GM12878 (cell line): ENCODE data around the gene L1CAM. TPM values are rescaled to one million over a fixed set of nuclear protein-coding genes. Genes with fewer than 3 reads are reported as not detected.

Experiments used
- ATAC-seq: fragments of 200-7000 bp; cut with Tn5 transposase; 3 replicates; pipeline ENCODE4 v1.9.1; 2020; ENCODE audit warnings: mild to moderate bottlenecking, moderate library complexity
- BruUV-seq: library from RNA; stranded (reverse); fragments of 400-500 nt; replicated peaks from 2 replicates; lab custom pipeline; 2021; lab: Mats Ljungman, UMichigan
- CTCF ChIA-PET: fragments of 300-600 bp; sonication (Branson Sonifier 250); formaldehyde crosslinking; extraction: SDS; loops from one replicate; lab custom pipeline; 2021; ENCODE audit warnings: inconsistent platforms; lab: Yijun Ruan, JAX
- POLR2A ChIA-PET: fragments of 350-600 bp; formaldehyde crosslinking; extraction: SDS; loops from one replicate; lab custom pipeline; 2021; ENCODE audit warnings: inconsistent platforms; lab: Charles Lee
- RAD21 ChIA-PET: fragments of 300-600 bp; sonication (Branson Sonifier 250); formaldehyde crosslinking; loops from one replicate; lab custom pipeline; 2023; ENCODE audit warnings: antibody characterized with exemption; ENCODE audit not compliant: unreplicated experiment; lab: Charles Lee
- SMC1A ChIA-PET: fragments of 300-600 bp; sonication (Branson Sonifier 250); formaldehyde crosslinking; loops from one replicate; lab custom pipeline; 2023; ENCODE audit not compliant: unreplicated experiment, uncharacterized antibody; lab: Charles Lee
- DNase-seq: peaks from one replicate; pipeline ENCODE4 v3.0.0-alpha.2; 2011; ENCODE audit warnings: low read depth, low spot score
- FAIRE-seq: peaks from 3 replicates; lab custom pipeline; 2011; peaks lifted over from hg19 to GRCh38; lab: Jason Lieb, UNC
- H2AFZ ChIP-seq: 2 replicates; pipeline ENCODE4 v1.6.0; 2011; ENCODE audit warnings: low read depth, low read length, control low read depth; ENCODE audit not compliant: control insufficient read depth
- H3K27ac ChIP-seq: 2 replicates; pipeline ENCODE4 v1.5.1; 2011; ENCODE audit warnings: control low read depth; ENCODE audit not compliant: control insufficient read depth, insufficient read depth
- H3K27me3 ChIP-seq, 2 experiments: replicated peaks in 1 of 2; 2 replicates each; pipeline versions ENCODE4 v1.6.0 to v1.6.1; 2011; ENCODE audit warnings: low read length in 1 of 2; ENCODE audit not compliant: control insufficient read depth in 2 of 2, insufficient read depth in 2 of 2
- H3K36me3 ChIP-seq, 2 experiments: 2 replicates each; pipeline ENCODE4 v1.5.1; 2011; ENCODE audit warnings: low read length in 1 of 2; ENCODE audit not compliant: control insufficient read depth in 2 of 2, insufficient read depth in 2 of 2
- H3K4me1 ChIP-seq: 2 replicates; pipeline ENCODE4 v1.6.1; 2011; ENCODE audit warnings: mild to moderate bottlenecking, low read length, moderate library complexity, mixed read lengths; ENCODE audit not compliant: control insufficient read depth, insufficient read depth
- H3K4me2 ChIP-seq: 2 replicates; pipeline ENCODE4 v1.6.0; 2011; ENCODE audit warnings: control low read depth; ENCODE audit not compliant: control insufficient read depth, insufficient read depth
- H3K4me3 ChIP-seq: fragments of 200-600 bp; sonication (generic); 2 replicates; pipeline ENCODE4 v1.5.1; 2016
- H3K79me2 ChIP-seq: 2 replicates; pipeline ENCODE4 v1.6.0; 2011; ENCODE audit warnings: low read length; ENCODE audit not compliant: control insufficient read depth, insufficient read depth
- H3K9ac ChIP-seq: 2 replicates; pipeline ENCODE4 v1.8.0; 2011; ENCODE audit warnings: low read length, control low read depth, mixed read lengths; ENCODE audit not compliant: control insufficient read depth, insufficient read depth
- H3K9me3 ChIP-seq: replicated peaks from 3 replicates; pipeline ENCODE4 v1.5.1; 2011; ENCODE audit warnings: mild to moderate bottlenecking, low read length; ENCODE audit not compliant: control insufficient read depth, insufficient read depth
- H4K20me1 ChIP-seq: 2 replicates; pipeline ENCODE4 v1.6.0; 2011; ENCODE audit not compliant: control insufficient read depth, insufficient read depth
- BCL3 ChIP-seq: IDR thresholded peaks from 2 replicates; pipeline ENCODE4 v1.6.1; 2011; ENCODE audit warnings: borderline replicate concordance, low read depth, mild to moderate bottlenecking, moderate library complexity, low read length; ENCODE audit not compliant: insufficient read depth, poor library complexity, severe bottlenecking
- EZH2 ChIP-seq: IDR thresholded peaks from 2 replicates; pipeline ENCODE4 v1.6.1; 2012; ENCODE audit warnings: low read depth, mild to moderate bottlenecking, control low read depth, inconsistent platforms, low read length, borderline replicate concordance; ENCODE audit not compliant: control insufficient read depth
- HDGF ChIP-seq: fragments of 450-650 bp; IDR thresholded peaks from 2 replicates; pipeline ENCODE4 v1.6.1; 2016; ENCODE audit warnings: antibody characterized with exemption
- NR2F1 ChIP-seq: fragments of 450-650 bp; conservative IDR thresholded peaks from 2 replicates; pipeline ENCODE4 v1.6.1; 2017; ENCODE audit warnings: mild to moderate bottlenecking
- NRF1 ChIP-seq: conservative IDR thresholded peaks from 2 replicates; pipeline ENCODE4 v1.6.1; 2011; ENCODE audit warnings: mild to moderate bottlenecking, low read depth, low read length, improper control_type of control experiment
- ZBTB33 ChIP-seq: fragments of 450-650 bp; IDR thresholded peaks from 2 replicates; pipeline ENCODE4 v1.6.1; 2017; ENCODE audit warnings: mild to moderate bottlenecking
- WGBS: methylation state at CpG from one replicate; pipeline ENCODE4 v1.1.6; 2016; ENCODE audit warnings: low lambda C conversion rate; ENCODE audit not compliant: insufficient replicate concordance, insufficient coverage; ENCODE audit errors: missing lambda C conversion rate; 5-methylcytosine and 5-hydroxymethylcytosine counted together
- in situ Hi-C: fragments of 300-500 bp; cut with MboI; formaldehyde crosslinking; loops from 9 replicates; pipeline ENCODE4 v1.14.3; 2018; ENCODE audit warnings: mixed read lengths
- intact Hi-C: fragments of 100-400 bp; cut with micrococcal nuclease; formaldehyde crosslinking; loops from one replicate; pipeline ENCODE4 v1.14.2; 2022; ENCODE audit not compliant: unreplicated experiment
- polyA plus RNA-seq, 11 experiments: library from polyadenylated mRNA; depleted of rRNA in 4 of 11; unstranded in 6 of 11; stranded (reverse) in 5 of 11; fragments of >200 nt; fragmentation: Nextera tagmentation in 4 of 11; fragmentation: Illumina TruSeq in 1 of 11; extraction: Ambion mirVana in 4 of 11; extraction: Trizol in 1 of 11; gene quantifications; 1 replicate in 1 of 11; 2 replicates in 10 of 11; pipeline versions ENCODE4 v1.2.1 to v1.2.3, GENCODE V29; 2011 to 2016; ENCODE audit warnings: inconsistent platforms in 2 of 11, missing spikeins in 2 of 11, low read depth in 1 of 11
- total RNA-seq, 4 experiments: library from RNA; depleted of rRNA in 3 of 4; stranded (reverse); fragments of >200 nt in 3 of 4; fragmentation: Illumina TruSeq in 1 of 4; extraction: Trizol in 1 of 4; gene quantifications; 2 replicates each; pipeline versions ENCODE4 v1.2.1 to v1.2.3, GENCODE V29; 2013 to 2021

The L1CAM gene
- total and polyA plus RNA-seq, 10 of the 15 experiments (the other 5 are each of a cell fraction or from before 2014, with no cell fraction given) = 0.01 to 0.64 (median 0.09) TPM; not detected in 5

GRCh38 chrX:153882086-153882498 lies 3.9 kb downstream of the L1CAM start:
- no peaks in the 10 kb centered on the region; a peak in 3 of 4 replicates for H3K27me3 ChIP-seq
- no TSS peak for BruUV-seq
- no peaks in the 10 kb centered on the region for H4K20me1 ChIP-seq
- DNase-seq (no peak), ATAC-seq (peak; percentile 33), FAIRE-seq (no peak)
- H3K4me2 ChIP-seq = no peak overlapping the region
- ChIA-PET CTCF (no interaction called here), RAD21 (no interaction called here), SMC1A (no interaction called here), POLR2A (no interaction called here)
- H3K4me3 ChIP-seq = no peak overlapping the region
- in situ Hi-C loops = no loop called here
- 4% methylated on average over 8 of the region's 8 CpGs for WGBS
- H3K9ac ChIP-seq = no peak overlapping the region
- H2AFZ ChIP-seq = no peak overlapping the region
- no peaks in the 10 kb centered on the region for H3K79me2 ChIP-seq
- intact Hi-C loops = no loop called here
- H3K4me1 ChIP-seq = no peaks in the 10 kb centered on the region; the same call in 1 of the 2 replicates
- H3K9me3 ChIP-seq = no peaks in the 10 kb centered on the region
- no peak overlapping the region for H3K27ac ChIP-seq
- no peak for TF ChIP-seq BCL3
- no peak for TF ChIP-seq NRF1
- no peak for TF ChIP-seq ZBTB33
- no peak for TF ChIP-seq EZH2
- peak; percentile 55 for TF ChIP-seq NR2F1
- TF ChIP-seq HDGF = no peak
- H3K36me3 ChIP-seq = no peaks in the 10 kb centered on the region
